ENCODE measurements around the gene USP10. TPM values are rescaled to one million over a fixed set of nuclear protein-coding genes. Genes with fewer than 3 reads are reported as not detected.

USP10 gene
- total and polyA plus RNA-seq, 2 donors (not counting 1 experiment from before 2014, with no cell fraction given) = 48.9 to 134 TPM

DNA sequence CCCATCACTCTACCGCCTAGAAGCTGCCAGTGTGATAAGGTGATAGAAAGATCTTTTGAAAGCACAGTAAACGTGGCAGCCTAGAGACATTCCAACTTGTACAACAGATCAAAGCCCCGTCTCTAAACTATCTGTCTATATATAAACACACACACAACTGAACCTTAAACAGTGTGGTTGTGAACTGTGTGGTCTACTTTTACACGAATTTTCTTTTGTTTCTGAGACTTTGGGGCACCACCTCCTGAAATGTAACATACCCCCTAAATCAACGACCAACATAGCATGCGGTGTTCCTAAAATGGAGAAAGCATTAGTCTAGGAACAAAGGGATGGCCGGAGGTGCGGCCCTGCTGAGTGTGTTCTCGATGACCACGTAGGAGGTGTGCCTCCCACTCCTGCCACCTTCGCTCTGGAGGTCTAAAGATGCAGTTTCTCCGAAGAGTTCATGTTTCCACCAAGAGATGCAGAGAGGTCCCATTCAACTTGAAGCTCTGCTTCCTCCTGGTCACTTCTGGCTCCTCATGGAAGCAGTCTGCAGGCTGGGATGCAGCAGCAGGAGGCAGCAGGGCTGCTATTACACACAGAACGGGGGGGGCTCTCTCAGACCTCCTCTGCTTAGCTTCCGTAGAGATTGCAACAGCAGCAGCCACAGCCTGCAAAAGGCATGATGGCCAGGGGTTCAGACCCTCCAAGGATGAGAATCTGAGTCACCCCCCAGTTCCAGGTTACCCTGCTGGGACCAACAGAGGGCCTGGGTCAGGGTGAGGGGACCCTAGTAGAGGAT lies 22.6 kb upstream of the USP10 start:
- Histone ChIP-seq H3K27me3 (replicated peaks in 1 of 4; ENCODE audit: control extremely low read depth in 1 of 4, control insufficient read depth in 3 of 4, insufficient read depth in 4 of 4, low read length in 3 of 4) (peaks cover 0 to 4% (median under 1%) of the 10 kb centered on the region in 4 experiments), H3K36me3 (replicated peaks in 1 of 2; ENCODE audit: control extremely low read depth in 1 of 2, control insufficient read depth in 1 of 2, extremely low read depth in 1 of 2, insufficient read depth in 2 of 2, low read length in 1 of 2) (no peaks in the 10 kb centered on the region), H3K4me3 (ENCODE audit: control extremely low read depth in 1 of 5, extremely low read depth in 1 of 5, insufficient read depth in 1 of 5, low read depth in 2 of 5, low read length in 4 of 5) (no peak overlapping the region), H3K9ac (ENCODE audit: low read length) (no peak overlapping the region), H3K79me2 (ENCODE audit: control insufficient read depth, insufficient read depth, low read length) (no peaks in the 10 kb centered on the region), H3K27ac (ENCODE audit: low read length in 2 of 2) (no peak overlapping the region), H3K4me1 (ENCODE audit: control insufficient read depth in 2 of 2, insufficient read depth in 2 of 2, low read length in 2 of 2) (peaks cover 0 to 13% of the 10 kb centered on the region in 2 donors), H3K9me3 (ENCODE audit: control extremely low read depth in 1 of 3, control insufficient read depth in 2 of 3, insufficient read depth in 1 of 3, low read length in 2 of 3) (no peaks in the 10 kb centered on the region), H3K4me2 (replicated peaks; ENCODE audit: low read depth, low read length, poor library complexity, severe bottlenecking) (no peak overlapping the region), H4K20me1 (ENCODE audit: control insufficient read depth, insufficient read depth, low read length, poor library complexity, severe bottlenecking) (no peaks in the 10 kb centered on the region), H2AFZ (ENCODE audit: insufficient read depth, low read depth, low read length, poor library complexity, severe bottlenecking) (no peak overlapping the region)
- ATAC-seq (ENCODE audit: low read depth) (no peak), DNase-seq (no peak)
- intact Hi-C loops (cut with micrococcal nuclease) = no loop called here
- TF ChIP-seq, protein P1, sequence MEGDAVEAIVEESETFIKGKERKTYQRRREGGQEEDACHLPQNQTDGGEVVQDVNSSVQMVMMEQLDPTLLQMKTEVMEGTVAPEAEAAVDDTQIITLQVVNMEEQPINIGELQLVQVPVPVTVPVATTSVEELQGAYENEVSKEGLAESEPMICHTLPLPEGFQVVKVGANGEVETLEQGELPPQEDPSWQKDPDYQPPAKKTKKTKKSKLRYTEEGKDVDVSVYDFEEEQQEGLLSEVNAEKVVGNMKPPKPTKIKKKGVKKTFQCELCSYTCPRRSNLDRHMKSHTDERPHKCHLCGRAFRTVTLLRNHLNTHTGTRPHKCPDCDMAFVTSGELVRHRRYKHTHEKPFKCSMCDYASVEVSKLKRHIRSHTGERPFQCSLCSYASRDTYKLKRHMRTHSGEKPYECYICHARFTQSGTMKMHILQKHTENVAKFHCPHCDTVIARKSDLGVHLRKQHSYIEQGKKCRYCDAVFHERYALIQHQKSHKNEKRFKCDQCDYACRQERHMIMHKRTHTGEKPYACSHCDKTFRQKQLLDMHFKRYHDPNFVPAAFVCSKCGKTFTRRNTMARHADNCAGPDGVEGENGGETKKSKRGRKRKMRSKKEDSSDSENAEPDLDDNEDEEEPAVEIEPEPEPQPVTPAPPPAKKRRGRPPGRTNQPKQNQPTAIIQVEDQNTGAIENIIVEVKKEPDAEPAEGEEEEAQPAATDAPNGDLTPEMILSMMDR (IDR thresholded peaks at IDR 0.05) = no peak
- TF ChIP-seq EZH2 (IDR thresholded peaks at IDR 0.05; ENCODE audit: borderline replicate concordance, insufficient read depth, low read depth, low read length, poor library complexity, severe bottlenecking) = no peak
- 90% methylated on average over 10 of the region's 14 CpGs for WGBS (ENCODE audit: insufficient coverage)
- POLR2A ChIA-PET = no interaction called here
- no peaks in the 10 kb centered on the region for H3K9me3 Mint-ChIP-seq (ENCODE audit: insufficient read depth)
- CTCF ChIA-PET = interaction anchor here (1.0 kb wide), 1 partner anchor 49 kb away, joined by 3 read pairs; no protein-coding TSS in a partner anchor
- H3K27ac Mint-ChIP-seq = no peak overlapping the region
- peaks cover 18% of the 10 kb centered on the region for H3K27me3 Mint-ChIP-seq
- H3K4me3 Mint-ChIP-seq = no peak overlapping the region
- H3K4me1 Mint-ChIP-seq = peaks cover 7% of the 10 kb centered on the region

DNA sequence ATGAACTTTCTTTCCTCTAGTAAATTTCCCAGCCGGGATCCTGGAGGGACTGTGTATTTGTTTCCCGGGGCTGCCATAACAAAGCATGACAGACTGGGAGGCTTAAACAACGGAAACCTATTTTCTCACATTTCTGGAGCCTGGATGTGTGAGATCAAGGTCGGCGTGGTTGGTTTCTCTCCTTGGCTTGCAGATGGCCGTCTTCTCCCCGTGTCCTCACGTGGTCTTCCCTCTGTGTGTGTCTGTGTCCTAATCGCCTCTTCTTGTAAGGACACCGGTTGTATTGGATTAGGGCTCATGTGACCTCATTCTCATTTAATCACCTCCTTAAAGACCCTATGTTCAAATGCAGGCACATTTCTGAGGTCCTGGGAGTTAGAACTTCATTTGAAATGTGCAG lies 22.0 kb upstream of the USP10 start:
- H3K4me1 ChIP-seq (ENCODE audit: control insufficient read depth in 2 of 2, insufficient read depth in 2 of 2, low read length in 2 of 2) = peaks cover 0 to 9% of the 10 kb centered on the region in 2 donors
- TF ChIP-seq, protein P1 (IDR thresholded peaks at IDR 0.05) = no peak
- no peak for TF ChIP-seq EZH2 (IDR thresholded peaks at IDR 0.05; ENCODE audit: borderline replicate concordance, insufficient read depth, low read depth, low read length, poor library complexity, severe bottlenecking)
- Mint-ChIP-seq H3K27me3 (peaks cover 18% of the 10 kb centered on the region), H3K4me3 (no peak overlapping the region), H3K9me3 (ENCODE audit: insufficient read depth) (no peaks in the 10 kb centered on the region), H3K27ac (no peak overlapping the region), H3K4me1 (peaks cover 4% of the 10 kb centered on the region)
- intact Hi-C loops (cut with micrococcal nuclease) = no loop called here
- H3K9ac ChIP-seq (ENCODE audit: low read length) = no peak overlapping the region
- no peaks in the 10 kb centered on the region for H3K9me3 ChIP-seq (ENCODE audit: control extremely low read depth in 1 of 3, control insufficient read depth in 2 of 3, insufficient read depth in 1 of 3, low read length in 2 of 3)
- no peak overlapping the region for H3K27ac ChIP-seq (ENCODE audit: low read length in 2 of 2)
- no peaks in the 10 kb centered on the region for H4K20me1 ChIP-seq (ENCODE audit: control insufficient read depth, insufficient read depth, low read length, poor library complexity, severe bottlenecking)
- CTCF ChIA-PET = interaction anchor here (1.0 kb wide), 1 partner anchor 48 kb away, joined by 3 read pairs; no protein-coding TSS in a partner anchor
- no peak overlapping the region for H2AFZ ChIP-seq (ENCODE audit: insufficient read depth, low read depth, low read length, poor library complexity, severe bottlenecking)
- H3K27me3 ChIP-seq (replicated peaks in 1 of 4; ENCODE audit: control extremely low read depth in 1 of 4, control insufficient read depth in 3 of 4, insufficient read depth in 4 of 4, low read length in 3 of 4) = peaks cover 0 to 4% (median under 1%) of the 10 kb centered on the region in 4 experiments
- 92% methylated on average over 4 of the region's 10 CpGs for WGBS (ENCODE audit: insufficient coverage)
- H3K36me3 ChIP-seq (replicated peaks in 1 of 2; ENCODE audit: control extremely low read depth in 1 of 2, control insufficient read depth in 1 of 2, extremely low read depth in 1 of 2, insufficient read depth in 2 of 2, low read length in 1 of 2) = no peaks in the 10 kb centered on the region
- no peak for DNase-seq
- POLR2A ChIA-PET = no interaction called here
- no peak for ATAC-seq (ENCODE audit: low read depth)
- H3K4me3 ChIP-seq (ENCODE audit: control extremely low read depth in 1 of 5, extremely low read depth in 1 of 5, insufficient read depth in 1 of 5, low read depth in 2 of 5, low read length in 4 of 5) = no peak overlapping the region
- H3K4me2 ChIP-seq (replicated peaks; ENCODE audit: low read depth, low read length, poor library complexity, severe bottlenecking) = no peak overlapping the region
- no peaks in the 10 kb centered on the region for H3K79me2 ChIP-seq (ENCODE audit: control insufficient read depth, insufficient read depth, low read length)

Data from B cell (primary cell).